Erythroblast (primary cell): ENCODE data around the gene HOXB4.
A peak's percentile ranks its signal among the peaks of the same experiment; 100 is the strongest.

ENCODE experiments used
- DNase-seq, 2 experiments: peaks; one replicate each; lab custom pipeline; 2025; lab: John Stamatoyannopoulos, UW
- GATA1 ChIP-seq: IDR thresholded peaks from 2 replicates; pipeline ENCODE4 v1.6.1; 2011; ENCODE audit warnings: low read depth, mild to moderate bottlenecking, control low read depth, low read length, moderate library complexity
- POLR2A ChIP-seq: IDR thresholded peaks from 2 replicates; pipeline ENCODE4 v1.6.1; 2011; ENCODE audit warnings: mild to moderate bottlenecking, low read length

Gene HOXB4

GRCh38 chr17:48611213-48611612, 33.1 kb upstream of the HOXB4 start:
- TF ChIP-seq GATA1 = no peak
- no peak for TF ChIP-seq POLR2A

DNA sequence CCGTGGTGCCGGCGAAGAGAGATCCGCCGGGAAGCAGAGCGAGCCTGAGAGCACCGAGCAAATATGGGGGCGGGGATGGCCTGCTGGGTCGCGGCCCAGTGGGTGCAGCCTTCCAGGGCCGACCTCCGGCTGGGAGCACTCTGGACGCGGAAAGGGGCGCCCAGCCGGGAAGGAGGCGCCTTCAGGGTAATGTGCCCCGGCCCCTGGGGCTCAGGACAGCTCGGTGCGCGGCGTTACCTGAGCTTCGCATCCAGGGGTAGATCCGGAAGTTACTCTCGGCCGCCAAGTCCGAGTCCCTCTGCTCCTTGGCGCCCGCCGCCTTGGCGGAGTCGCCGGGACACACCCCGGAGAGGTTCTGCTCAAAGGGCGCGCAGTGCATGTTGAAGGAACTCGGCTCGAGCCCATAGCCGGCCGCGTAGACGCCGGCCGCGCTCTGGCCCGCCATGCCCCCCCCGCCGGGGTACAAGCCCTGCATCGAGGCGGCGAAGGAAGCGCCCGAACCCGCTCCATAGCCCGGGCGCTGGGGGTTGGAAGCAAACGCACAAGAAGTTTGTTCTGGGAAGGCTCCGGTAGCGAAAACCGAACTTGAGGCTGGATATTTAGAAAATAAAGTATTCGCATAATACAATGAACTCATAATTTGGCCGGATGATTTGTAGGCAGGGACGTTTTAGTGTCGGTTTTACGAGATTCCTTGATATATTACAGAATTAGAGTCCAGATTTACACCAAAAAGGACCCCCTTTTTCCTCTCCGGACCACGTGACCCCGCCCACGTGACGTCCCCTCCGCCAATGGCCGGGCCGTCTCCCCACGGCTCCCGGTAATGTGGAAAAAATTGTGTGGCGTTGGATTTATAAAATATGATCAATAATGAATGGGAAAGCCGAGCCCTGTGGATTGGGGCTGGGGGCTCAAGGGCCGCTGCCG, 32.4 kb upstream of the HOXB4 start, which contains the start of gene HOXB7:
Gene HOXB7, minus strand, starts transcription at position 736 of the 930 bp plus-strand sequence. Its CDS starts 99 bp downstream, at position 637.
- peak; percentile 42 to 62 for DNase-seq

More at GRCh38 chr17:48611213-48611612, 33.1 kb upstream of the HOXB4 start:
- DNase-seq = no peak

GRCh38 chr17:48609759-48610281, 31.7 kb upstream of the HOXB4 start:
- DNase-seq = no peak
- TF ChIP-seq POLR2A = no peak
- TF ChIP-seq GATA1 = no peak

More for the DNA sequence above, 32.4 kb upstream of the HOXB4 start, which contains the start of gene HOXB7:
- TF ChIP-seq POLR2A = no peak
- no peak for TF ChIP-seq GATA1

DNA sequence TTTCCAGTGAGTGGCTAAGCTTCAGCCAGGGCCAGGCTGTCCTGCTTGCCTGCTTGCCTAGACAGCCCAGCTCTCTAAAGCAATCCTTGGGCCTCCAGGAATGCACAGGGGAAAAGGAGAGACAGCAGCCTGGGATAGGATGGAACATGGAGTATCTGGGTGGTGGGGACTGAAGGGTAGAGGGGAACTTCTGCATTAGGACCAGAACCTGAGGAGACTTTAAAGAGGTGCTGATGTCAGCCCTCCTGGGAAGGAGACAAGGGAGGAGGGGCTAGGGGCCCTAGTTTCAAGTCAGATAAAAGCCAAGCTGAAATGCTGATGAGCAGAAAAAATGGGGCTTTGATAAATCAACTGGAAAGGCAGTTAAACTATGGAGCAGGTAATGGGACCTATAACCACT, 30.9 kb upstream of the HOXB4 start:
- no peak for DNase-seq
- TF ChIP-seq POLR2A (no peak), GATA1 (no peak)

GRCh38 chr17:48608494-48608834, 30.3 kb upstream of the HOXB4 start:
- TF ChIP-seq GATA1 (no peak), POLR2A (no peak)
- DNase-seq = no peak

GRCh38 chr17:48606892-48607614, 28.9 kb upstream of the HOXB4 start:
- no peak for DNase-seq
- no peak for TF ChIP-seq GATA1
- no peak for TF ChIP-seq POLR2A

GRCh38 chr17:48605991-48606891, 28.1 kb upstream of the HOXB4 start:
- TF ChIP-seq POLR2A (no peak), GATA1 (no peak)
- DNase-seq = no peak

DNA sequence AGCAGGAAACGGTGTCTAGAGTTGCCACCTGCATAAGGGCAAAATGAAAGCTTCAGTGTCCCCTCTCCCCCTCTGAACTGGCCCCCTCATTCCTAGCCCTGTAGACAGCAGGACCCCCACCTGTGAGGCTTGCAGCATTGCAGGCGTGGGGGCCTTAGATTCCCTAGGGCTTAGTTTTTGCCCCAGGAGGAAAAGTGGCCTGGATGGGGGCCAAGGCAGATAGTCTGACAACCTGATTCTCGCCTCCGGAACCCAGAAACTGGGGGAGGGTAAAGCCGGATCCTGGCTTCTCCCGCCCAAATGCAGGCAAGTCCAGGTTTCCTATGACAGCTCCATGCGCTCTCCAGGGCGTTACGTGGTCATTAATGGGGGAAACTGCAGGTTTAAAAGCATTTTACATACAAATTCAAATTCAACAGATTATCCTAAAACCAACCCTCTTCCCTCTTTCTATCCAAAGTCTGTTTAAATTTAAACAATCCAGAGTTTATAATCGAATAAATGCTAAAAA, 27.3 kb upstream of the HOXB4 start:
- TF ChIP-seq POLR2A = no peak
- TF ChIP-seq GATA1 = no peak
- no peak for DNase-seq

GRCh38 chr17:48604770-48605329, 26.7 kb upstream of the HOXB4 start, which contains the start of gene HOXB6:
Gene HOXB6, minus strand, starts transcription at chr17:48604986. Its CDS starts 6,836 bp downstream, at chr17:48598150.
- TF ChIP-seq POLR2A = no peak
- no peak for TF ChIP-seq GATA1
- no peak for DNase-seq

DNA sequence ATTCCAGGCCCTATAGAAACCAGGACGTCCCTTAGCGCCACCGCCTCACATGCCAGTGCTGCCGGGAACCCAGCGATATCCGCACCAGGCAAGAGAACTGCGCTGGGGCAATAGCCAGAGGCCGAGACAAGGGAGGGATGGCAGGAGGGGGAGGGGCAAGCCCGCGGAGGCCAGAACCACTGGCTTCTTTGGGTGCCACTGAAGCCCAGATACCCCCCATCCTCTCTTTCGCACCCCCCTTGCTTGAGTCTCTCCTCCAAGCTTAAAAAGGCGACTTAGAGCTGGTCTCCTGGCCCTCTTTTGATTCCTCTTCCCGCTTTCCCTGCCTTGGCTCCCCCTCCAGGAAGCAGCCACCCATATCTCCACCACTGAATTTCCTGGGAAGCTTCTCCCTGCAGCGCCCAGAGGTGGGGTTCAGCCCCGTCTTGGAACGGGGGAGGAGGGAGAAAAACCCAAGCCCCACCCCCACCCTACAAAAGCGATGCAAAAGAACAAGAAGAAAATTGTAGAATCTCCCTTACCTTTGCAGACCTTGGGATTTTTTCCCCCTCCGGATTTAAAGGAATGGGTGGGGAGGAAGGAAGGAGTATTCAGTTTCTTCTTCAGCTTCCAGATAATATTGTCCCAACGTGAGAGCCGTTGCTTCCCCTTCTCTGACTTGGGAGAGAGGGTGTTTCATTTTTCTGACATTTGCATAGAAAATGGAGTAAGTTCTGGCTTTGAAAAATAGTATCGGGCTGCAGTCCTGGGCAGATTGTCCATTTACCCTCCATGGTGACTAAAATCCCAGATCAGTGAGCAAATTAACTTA, 26.0 kb upstream of the HOXB4 start:
- no peak for DNase-seq
- TF ChIP-seq GATA1 (no peak), POLR2A (no peak)

- no peak for TF ChIP-seq GATA1
- no peak for DNase-seq
These were observed 23.6 kb upstream of the HOXB4 start for GRCh38 chr17:48601539-48602425.
